GM12878 (cell line): Measurements from ENCODE around the gene ZNF772. TPM values are rescaled to one million over a fixed set of nuclear protein-coding genes. Genes with fewer than 3 reads are reported as not detected.

Experiments used
- E2F4 ChIP-seq: IDR thresholded peaks from 2 replicates; pipeline ENCODE4 v1.6.1; 2012; ENCODE audit warnings: low read depth, low read length, improper control_type of control experiment
- E4F1 ChIP-seq: fragments of 450-650 bp; IDR thresholded peaks from 2 replicates; pipeline ENCODE4 v1.6.1; 2018; ENCODE audit warnings: borderline replicate concordance, mild to moderate bottlenecking; ENCODE audit not compliant: partially characterized antibody
- EGR1 ChIP-seq, 2 experiments: IDR thresholded peaks; 1 replicate in 1 of 2; 2 replicates in 1 of 2; pipeline ENCODE4 v1.6.1; 2011 to 2012; ENCODE audit warnings: low read depth in 2 of 2, low read length in 2 of 2, borderline replicate concordance in 1 of 2, mild to moderate bottlenecking in 1 of 2, moderate library complexity in 1 of 2
- GABPA ChIP-seq: IDR thresholded peaks from 2 replicates; pipeline ENCODE4 v1.6.1; 2014; ENCODE audit warnings: antibody characterized with exemption, low read depth, mild to moderate bottlenecking, inconsistent platforms
- GATAD2B ChIP-seq: fragments of 450-650 bp; conservative IDR thresholded peaks from 2 replicates; pipeline ENCODE4 v1.6.1; 2017; ENCODE audit warnings: low read depth, mild to moderate bottlenecking, moderate library complexity
- NBN ChIP-seq: fragments of 450-650 bp; IDR thresholded peaks from 2 replicates; pipeline ENCODE4 v1.6.1; 2016
- PAX5 ChIP-seq: IDR thresholded peaks from 2 replicates; pipeline ENCODE4 v1.6.1; 2011; ENCODE audit warnings: low read depth, low read length, borderline replicate concordance
- PBX3 ChIP-seq: IDR thresholded peaks from 2 replicates; pipeline ENCODE4 v1.6.1; 2011; ENCODE audit warnings: mild to moderate bottlenecking, low read depth, low read length, moderate library complexity; ENCODE audit not compliant: insufficient replicate concordance
- PKNOX1 ChIP-seq: fragments of 450-650 bp; IDR thresholded peaks from 2 replicates; pipeline ENCODE4 v1.6.1; 2016; ENCODE audit warnings: mild to moderate bottlenecking
- POU2F2 ChIP-seq: IDR thresholded peaks from 3 replicates; pipeline ENCODE4 v1.6.1; 2011; ENCODE audit warnings: low read depth, mild to moderate bottlenecking, low read length, borderline replicate concordance
- RELA ChIP-seq: fragments of 450-650 bp; IDR thresholded peaks from 2 replicates; pipeline ENCODE4 v1.8.0; 2014; ENCODE audit warnings: borderline replicate concordance; ENCODE audit not compliant: partially characterized antibody
- RELB ChIP-seq: fragments of 450-650 bp; IDR thresholded peaks from 2 replicates; pipeline ENCODE4 v1.6.1; 2017; ENCODE audit warnings: low read depth, mild to moderate bottlenecking, moderate library complexity
- SREBF2 ChIP-seq: IDR thresholded peaks from 2 replicates; pipeline ENCODE4 v1.6.1; 2012; ENCODE audit warnings: mild to moderate bottlenecking, low read length
- STAT1 ChIP-seq: fragments of 450-650 bp; conservative IDR thresholded peaks from 2 replicates; pipeline ENCODE4 v1.6.1; 2014; ENCODE audit warnings: antibody characterized with exemption, mild to moderate bottlenecking
- YY1 ChIP-seq: IDR thresholded peaks from 2 replicates; pipeline ENCODE4 v1.6.1; 2011; ENCODE audit warnings: low read depth, mild to moderate bottlenecking, low read length
- ZBTB4 ChIP-seq: fragments of 450-650 bp; formaldehyde crosslinking; IDR thresholded peaks from 2 replicates; pipeline ENCODE4 v1.4.0; 2022; ENCODE audit warnings: mild to moderate bottlenecking, moderate library complexity
- ZNF274 ChIP-seq: IDR thresholded peaks from one replicate; pipeline ENCODE4 v1.8.0; 2011; ENCODE audit not compliant: insufficient read length, insufficient read depth
- polyA plus RNA-seq, 11 experiments: library from polyadenylated mRNA; depleted of rRNA in 4 of 11; unstranded in 6 of 11; stranded (reverse) in 5 of 11; fragments of >200 nt; fragmentation: Nextera tagmentation in 4 of 11; fragmentation: Illumina TruSeq in 1 of 11; extraction: Ambion mirVana in 4 of 11; extraction: Trizol in 1 of 11; gene quantifications; 1 replicate in 1 of 11; 2 replicates in 10 of 11; pipeline versions ENCODE4 v1.2.1 to v1.2.3, GENCODE V29; 2011 to 2016; ENCODE audit warnings: inconsistent platforms in 2 of 11, missing spikeins in 2 of 11, low read depth in 1 of 11
- total RNA-seq, 4 experiments: library from RNA; depleted of rRNA in 3 of 4; stranded (reverse); fragments of >200 nt in 3 of 4; fragmentation: Illumina TruSeq in 1 of 4; extraction: Trizol in 1 of 4; gene quantifications; 2 replicates each; pipeline versions ENCODE4 v1.2.1 to v1.2.3, GENCODE V29; 2013 to 2021

ZNF772 gene
- total and polyA plus RNA-seq, 10 of the 15 experiments (the other 5 are each of a cell fraction or from before 2014, with no cell fraction given): 0.42 to 8.7 (median 3.8) TPM

GRCh38 chr19:57435062-57435978 lies 42.0 kb downstream of the ZNF772 start, which contains the start of gene ZNF749 (continued):
- TF ChIP-seq PBX3 (peak; percentile 64), PAX5 (peak; percentile 55; the same call in 1 of the 2 replicates), RELB (peak; percentile 54; the same call in 1 of the 2 replicates), GATAD2B (peak; percentile 67; the same call in 1 of the 2 replicates), STAT1 (0 out of 2 replicates have a peak, but pooled peaks have one; percentile 56), GABPA (peak; percentile 85), ZNF274 (no peak), SREBF2 (no peak), PKNOX1 (peak; percentile 86), RELA (peak; percentile 57), YY1 (peak; percentile 73), POU2F2 (0 out of 3 replicates have a peak, but pooled peaks have one; percentile 37), E2F4 (peak; percentile 65; the same call in 1 of the 2 replicates), E4F1 (no peak), ZBTB4 (CRISPR knock-in tag) (no peak), EGR1 (IDR thresholded peaks at IDR 0.05; ENCODE audit: borderline replicate concordance in 1 of 2, low read depth in 2 of 2, low read length in 2 of 2) (peak in 1 of 2 experiments; percentile 85; a peak in 2 of 3 replicates), NBN (0 out of 2 replicates have a peak, but pooled peaks have one; percentile 32)
